T-helper 1 cell treated with Interleukin-12 subunit alpha and Interleukin-12 subunit beta and Interleukin-4 antibody, amounts not matched to agents 30 ng/mL and 1 ng/mL, for 36 hours (primary cell): ENCODE measurements around the gene DENND1B. TPM values are rescaled to one million over a fixed set of nuclear protein-coding genes. Genes with fewer than 3 reads are reported as not detected.
"Not testable (repeated sequence)": the region's sequence is repeated elsewhere in the genome, so short reads cannot be mapped to it uniquely, and the experiment has no call there.

Experiments
- intact Hi-C: fragments of 100-400 bp; cut with micrococcal nuclease; formaldehyde crosslinking; loops from one replicate; pipeline ENCODE4 v1.15.1; 2024
- total RNA-seq: library from RNA; stranded (reverse); gene quantifications from 2 replicates; pipeline ENCODE4 v1.2.3, GENCODE V29; 2022

Gene DENND1B
- total RNA-seq, 1 donor from 2014 or later: 27.8 TPM

- intact Hi-C loops: not testable (repeated sequence)
Observed at GRCh38 chr1:197575531-197575930, 199.7 kb downstream of the DENND1B start.

DNA sequence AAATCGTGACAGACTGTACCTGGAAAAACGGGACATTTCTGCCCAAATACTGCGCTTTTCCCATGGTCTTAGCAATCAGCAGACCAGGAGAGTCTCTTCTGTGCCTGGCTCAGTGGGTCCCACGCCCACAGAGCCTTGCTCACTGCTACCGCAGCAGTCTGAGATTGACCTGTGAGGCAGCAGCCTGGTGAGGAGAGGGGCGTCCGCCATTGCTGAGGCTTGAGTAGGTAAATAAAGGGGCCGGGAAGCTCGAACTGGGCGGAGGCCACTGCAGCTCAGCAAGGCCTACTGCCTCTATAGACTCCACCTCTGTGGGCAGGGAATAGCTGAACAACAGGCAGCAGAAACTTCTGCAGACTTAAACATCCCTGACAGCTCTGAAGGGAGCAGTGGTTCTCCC, 203.1 kb downstream of the DENND1B start:
- intact Hi-C loops: no loop called here

DNA sequence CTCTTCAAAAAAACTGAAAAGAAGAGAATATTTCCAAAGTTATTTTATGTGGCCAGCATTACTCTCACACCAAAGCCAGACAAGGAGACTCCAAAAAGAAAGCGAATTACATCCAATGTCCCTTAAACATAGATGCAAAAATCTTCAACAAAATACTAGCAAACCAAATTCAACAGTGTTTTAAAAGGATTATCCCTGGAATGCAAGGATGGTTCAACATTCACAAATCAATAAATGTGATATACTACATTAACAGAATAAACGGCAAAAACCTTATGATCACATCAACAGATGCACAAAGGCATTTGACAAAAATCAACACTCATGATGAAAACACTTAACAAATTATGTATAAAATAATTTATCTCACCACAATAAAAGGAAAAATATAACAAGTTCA, 207.8 kb downstream of the DENND1B start:
- intact Hi-C loops: no loop called here

- intact Hi-C loops: no loop called here
Observed at GRCh38 chr1:197561041-197561440, 214.2 kb downstream of the DENND1B start.

GRCh38 chr1:197559655-197560054, 215.6 kb downstream of the DENND1B start:
- intact Hi-C loops: no loop called here

- intact Hi-C loops: no loop called here
Observed at GRCh38 chr1:197559244-197559643, 216.0 kb downstream of the DENND1B start.

- intact Hi-C loops: no loop called here
Observed at GRCh38 chr1:197557302-197557701, 218.0 kb downstream of the DENND1B start.

- intact Hi-C loops: no loop called here
Observed at GRCh38 chr1:197553281-197553680, 222.0 kb downstream of the DENND1B start.

GRCh38 chr1:197546989-197547388, 228.3 kb downstream of the DENND1B start:
- intact Hi-C loops: no loop called here

- intact Hi-C loops: no loop called here
Observed at GRCh38 chr1:197544553-197544952, 230.7 kb downstream of the DENND1B start.

GRCh38 chr1:197544130-197544529, 231.2 kb downstream of the DENND1B start:
- intact Hi-C loops: no loop called here

GRCh38 chr1:197541411-197541810, 233.9 kb downstream of the DENND1B start:
- intact Hi-C loops: no loop called here

DNA sequence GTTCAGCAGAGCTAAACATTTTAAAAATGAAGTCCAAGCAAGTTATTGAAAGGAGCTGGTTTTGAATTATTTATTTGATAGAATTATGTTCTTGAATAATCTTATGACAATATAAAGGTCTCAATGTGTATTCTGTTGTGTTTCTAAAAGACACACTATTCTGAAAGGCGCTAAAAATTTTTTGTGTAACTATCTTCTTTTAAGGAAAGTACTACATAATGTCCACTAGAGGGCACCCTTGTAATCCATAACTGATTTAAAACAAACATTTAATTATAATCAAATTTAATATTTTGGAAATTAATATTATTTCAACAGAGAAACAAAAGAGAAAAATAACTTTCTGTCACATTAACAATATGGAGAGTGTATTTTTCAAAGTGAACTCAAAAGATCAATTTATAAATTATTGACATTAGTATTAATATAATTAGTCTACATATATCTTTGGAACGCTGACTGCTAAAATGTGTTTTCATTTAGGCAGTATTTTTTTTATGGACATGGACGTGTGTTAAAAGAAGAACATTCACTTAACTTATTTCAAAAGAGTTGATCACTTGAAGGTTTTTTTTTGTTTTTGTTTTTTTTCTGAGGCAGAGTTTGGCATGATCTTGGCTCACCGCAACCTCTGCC, 248.4 kb downstream of the DENND1B start:
- intact Hi-C loops: loop anchor here (1.0 to 10.0 kb wide), 8 partner anchors 90 to 1158 kb away; no protein-coding TSS in a partner anchor

- intact Hi-C loops: loop anchor here (1.0 to 10.0 kb wide), 11 partner anchors 256 to 1164 kb away; partner anchors contain the start of genes C1orf53 and NEK7
Observed at GRCh38 chr1:197521118-197521739, 254.1 kb downstream of the DENND1B start.

DNA sequence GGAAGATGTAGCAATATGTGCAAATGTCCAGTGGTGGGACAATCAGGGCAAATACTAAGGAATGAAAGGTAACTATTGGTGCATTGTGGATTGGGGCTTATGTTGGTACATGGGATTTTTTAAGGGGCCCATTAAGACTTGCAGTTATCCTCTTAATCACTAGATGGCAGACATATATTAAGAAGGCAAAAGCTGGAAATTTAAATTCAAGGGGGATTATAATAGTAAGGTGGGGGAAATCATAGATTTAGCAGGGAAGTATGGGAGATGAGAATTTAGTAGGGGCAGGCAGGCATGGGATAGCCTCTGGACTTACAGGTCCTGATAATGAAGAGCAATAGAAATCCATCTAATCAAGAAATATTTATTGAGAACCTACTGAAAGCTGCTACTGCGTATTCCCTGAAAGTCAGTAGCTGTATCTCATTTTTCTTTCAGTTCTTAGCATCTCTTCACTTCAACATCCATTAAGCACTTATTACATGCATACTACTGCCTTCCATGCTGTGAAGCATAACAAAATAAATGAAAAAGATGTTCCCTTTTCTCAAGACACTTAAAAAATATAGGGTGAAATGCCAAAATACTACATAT, 255.4 kb downstream of the DENND1B start:
- intact Hi-C loops: loop anchor here (2.0 to 10.0 kb wide), 8 partner anchors 257 to 1165 kb away; partner anchors contain the start of genes C1orf53 and NEK7

DNA sequence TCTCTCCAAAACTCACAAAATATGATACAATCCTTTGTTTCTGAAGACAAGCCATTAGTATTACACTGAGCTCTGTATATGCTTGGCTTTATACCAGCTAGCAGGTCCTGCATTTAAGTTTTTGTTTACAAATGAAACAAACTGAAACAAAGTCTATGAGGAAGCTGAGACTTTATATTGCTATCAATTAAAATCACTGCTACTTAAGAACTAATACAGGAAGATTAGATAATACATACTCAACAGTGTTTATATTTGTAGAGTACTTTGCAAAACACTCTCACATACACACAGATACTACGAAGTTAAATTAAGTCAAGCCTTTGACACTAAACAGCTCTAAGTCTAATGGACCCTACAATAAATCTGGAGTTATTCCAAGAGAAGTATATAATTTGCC, 259.9 kb downstream of the DENND1B start:
- intact Hi-C loops: no loop called here

DNA sequence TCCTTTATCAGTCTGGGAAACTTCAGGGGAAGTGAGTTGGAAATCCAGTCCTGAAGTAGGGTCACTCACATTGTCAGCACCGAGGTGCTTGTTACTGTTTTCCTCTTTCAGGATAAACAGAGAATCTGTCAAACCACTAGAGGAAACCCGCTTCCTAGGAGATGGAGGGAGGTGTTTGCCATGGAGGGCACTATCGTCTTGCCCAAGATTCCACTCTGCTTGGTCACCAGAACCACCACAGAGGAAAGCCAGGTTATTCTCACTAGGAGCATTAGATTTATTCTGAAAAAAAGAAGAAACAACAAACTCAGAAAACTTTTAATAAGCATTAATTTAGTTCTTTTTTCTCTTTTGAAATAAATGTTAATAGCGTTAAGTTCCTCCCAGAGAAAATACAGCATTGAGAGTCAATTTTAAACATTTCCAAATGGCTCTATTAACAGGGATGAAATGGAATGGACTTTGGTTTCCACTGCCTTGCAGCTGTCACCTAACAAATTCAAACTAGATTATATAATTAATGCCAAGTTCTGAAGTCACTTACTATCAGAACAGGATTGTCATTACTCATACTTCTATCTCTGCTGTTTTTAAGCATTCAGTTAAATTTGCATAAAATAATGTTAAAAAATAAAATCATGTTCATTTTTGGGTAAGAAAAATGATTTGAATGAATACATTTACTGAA, 264.4 kb downstream of the DENND1B start:
- intact Hi-C loops: no loop called here

DNA sequence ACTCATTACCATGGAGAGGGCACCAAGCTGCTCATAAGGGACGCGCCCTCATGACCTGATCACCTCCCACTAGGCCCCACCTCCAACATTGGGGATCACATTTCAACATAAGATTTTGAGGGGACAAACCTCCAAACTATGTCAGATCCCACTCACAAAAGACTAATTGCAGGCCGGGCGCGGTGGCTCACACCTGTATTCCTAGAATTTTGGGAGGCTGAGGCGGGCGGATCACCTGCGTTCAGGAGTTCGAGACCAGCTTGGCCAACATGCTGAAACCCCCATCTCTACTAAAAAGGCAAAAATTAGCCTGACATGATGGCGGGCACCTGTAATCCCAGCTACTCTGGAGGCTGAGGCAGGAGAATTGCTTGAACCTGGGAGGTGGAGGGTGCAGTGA, 278.6 kb downstream of the DENND1B start:
- intact Hi-C loops: no loop called here

DNA sequence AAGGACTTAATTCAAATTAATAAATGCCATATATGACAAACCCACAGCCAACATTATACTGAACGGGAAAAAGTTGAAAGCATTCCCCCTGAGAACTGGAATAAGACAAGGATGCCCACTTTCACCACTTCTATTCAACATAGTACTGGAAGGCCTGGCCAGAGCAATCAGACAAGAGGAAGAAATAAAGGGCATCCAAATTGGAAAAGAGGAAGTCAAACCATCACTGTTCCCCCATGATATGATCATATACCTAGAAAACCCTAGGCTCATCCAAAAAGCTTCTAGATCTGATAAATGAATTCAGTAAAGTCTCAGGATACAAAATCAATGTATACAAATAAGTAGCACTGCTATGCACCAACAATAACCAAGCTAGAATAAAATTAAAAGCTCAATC, 283.8 kb downstream of the DENND1B start:
- intact Hi-C loops: not testable (repeated sequence)

- intact Hi-C loops: no loop called here
Observed at GRCh38 chr1:197486946-197487345, 288.3 kb downstream of the DENND1B start.

GRCh38 chr1:197485790-197486189, 289.5 kb downstream of the DENND1B start:
- intact Hi-C loops: no loop called here

GRCh38 chr1:197481101-197481500, 294.2 kb downstream of the DENND1B start:
- intact Hi-C loops: no loop called here
